H7 (cell line): ENCODE data around the gene SPRY4. TPM values are rescaled to one million over a fixed set of nuclear protein-coding genes. Genes with fewer than 3 reads are reported as not detected.
"Not testable (repeated sequence)": the region's sequence is repeated elsewhere in the genome, so short reads cannot be mapped to it uniquely, and the experiment has no call there.

Experiments used
- DNase-seq: peaks from one replicate; pipeline ENCODE4 v3.0.0; 2012
- H3K27me3 ChIP-seq: 2 replicates; pipeline ENCODE4 v1.6.0; 2011; ENCODE audit warnings: mild to moderate bottlenecking, low read length; ENCODE audit not compliant: control insufficient read depth, insufficient read depth
- H3K36me3 ChIP-seq: replicated peaks from 2 replicates; pipeline ENCODE4 v1.5.1; 2011; ENCODE audit warnings: low read length; ENCODE audit not compliant: control insufficient read depth, insufficient read depth
- H3K4me3 ChIP-seq: 2 replicates; pipeline ENCODE4 v1.5.1; 2011; ENCODE audit warnings: low read depth, mild to moderate bottlenecking, control low read depth, low read length, moderate library complexity; ENCODE audit not compliant: insufficient read depth
- total RNA-seq: library from RNA; depleted of rRNA; stranded (reverse); fragments of >200 nt; shearing (Covaris generic); gene quantifications from 2 replicates; pipeline ENCODE4 v1.2.3, GENCODE V29; 2014

SPRY4 gene
- total RNA-seq, 1 experiment from 2014 or later: 71.7 TPM

DNA sequence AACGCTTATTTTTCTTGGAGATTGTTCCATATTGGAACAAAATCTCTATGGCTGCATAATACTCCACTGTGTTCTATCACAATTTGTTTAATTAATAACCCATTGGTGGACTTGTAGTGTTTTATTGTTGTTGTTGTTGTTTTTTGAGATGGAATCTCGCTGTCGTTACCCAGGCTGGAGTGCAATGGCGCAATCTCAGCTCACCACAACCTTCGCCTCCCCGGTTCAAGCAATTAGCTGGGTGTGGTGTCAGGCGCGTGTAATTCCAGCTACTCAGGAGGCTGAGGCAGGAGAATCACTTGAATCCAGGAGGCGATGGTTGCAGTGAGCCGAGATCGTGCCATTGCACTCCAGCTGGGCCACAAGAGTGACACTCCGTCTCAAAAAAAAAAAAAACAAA is 38.7 kb downstream of the SPRY4 start:
- Histone ChIP-seq H3K4me3 (no peak overlapping the region), H3K36me3 (peaks cover 2% of the 10 kb centered on the region; the same call in 1 of the 2 replicates), H3K27me3 (no peaks in the 10 kb centered on the region)
- no peak for DNase-seq

DNA sequence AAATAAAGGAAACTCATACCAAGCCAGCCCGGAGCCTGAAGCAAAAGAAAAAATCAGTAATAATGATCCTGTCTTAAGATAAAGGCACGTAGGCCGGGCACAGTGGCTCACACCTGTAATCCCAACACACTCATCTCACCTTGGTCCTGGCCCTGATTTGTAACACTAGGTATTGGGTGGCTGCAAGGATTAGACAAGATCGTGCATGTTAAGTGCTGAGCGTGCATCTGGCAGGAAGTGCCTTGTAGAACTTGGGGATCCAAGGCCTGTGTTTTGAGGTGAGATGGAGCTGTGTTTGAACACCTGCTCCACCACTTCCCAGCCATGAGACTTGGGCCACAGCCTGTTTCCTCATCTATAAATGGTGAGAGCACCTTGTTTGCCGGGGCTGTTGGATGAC is 41.5 kb downstream of the SPRY4 start:
- H3K27me3 ChIP-seq: no peaks in the 10 kb centered on the region
- no peak overlapping the region for H3K4me3 ChIP-seq
- no peak for DNase-seq
- H3K36me3 ChIP-seq: no peaks in the 10 kb centered on the region

GRCh38 chr5:142281966-142282365 is 42.9 kb downstream of the SPRY4 start:
- Histone ChIP-seq H3K27me3 (no peaks in the 10 kb centered on the region), H3K4me3 (no peak overlapping the region), H3K36me3 (no peaks in the 10 kb centered on the region)
- no peak for DNase-seq

DNA sequence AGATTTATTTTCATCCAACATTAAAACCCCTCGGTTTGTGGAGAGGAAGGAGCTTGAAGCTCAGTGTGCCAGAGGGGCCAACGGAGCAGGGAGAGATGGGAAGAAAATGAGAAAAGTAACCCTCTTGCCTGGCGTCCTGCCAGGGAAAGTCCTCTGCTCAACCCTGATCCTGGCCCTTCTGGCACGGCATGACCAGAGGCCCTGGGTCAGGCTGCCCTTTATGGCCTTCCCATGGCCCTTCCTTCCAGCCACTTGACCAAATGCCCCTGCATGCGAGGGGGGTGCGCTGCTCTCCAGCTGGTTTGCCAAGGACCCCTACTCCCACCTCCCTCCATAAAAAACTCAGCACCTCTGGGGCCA is 43.8 kb downstream of the SPRY4 start:
- Histone ChIP-seq H3K27me3 (no peaks in the 10 kb centered on the region), H3K36me3 (no peaks in the 10 kb centered on the region)
- DNase-seq: no peak

DNA sequence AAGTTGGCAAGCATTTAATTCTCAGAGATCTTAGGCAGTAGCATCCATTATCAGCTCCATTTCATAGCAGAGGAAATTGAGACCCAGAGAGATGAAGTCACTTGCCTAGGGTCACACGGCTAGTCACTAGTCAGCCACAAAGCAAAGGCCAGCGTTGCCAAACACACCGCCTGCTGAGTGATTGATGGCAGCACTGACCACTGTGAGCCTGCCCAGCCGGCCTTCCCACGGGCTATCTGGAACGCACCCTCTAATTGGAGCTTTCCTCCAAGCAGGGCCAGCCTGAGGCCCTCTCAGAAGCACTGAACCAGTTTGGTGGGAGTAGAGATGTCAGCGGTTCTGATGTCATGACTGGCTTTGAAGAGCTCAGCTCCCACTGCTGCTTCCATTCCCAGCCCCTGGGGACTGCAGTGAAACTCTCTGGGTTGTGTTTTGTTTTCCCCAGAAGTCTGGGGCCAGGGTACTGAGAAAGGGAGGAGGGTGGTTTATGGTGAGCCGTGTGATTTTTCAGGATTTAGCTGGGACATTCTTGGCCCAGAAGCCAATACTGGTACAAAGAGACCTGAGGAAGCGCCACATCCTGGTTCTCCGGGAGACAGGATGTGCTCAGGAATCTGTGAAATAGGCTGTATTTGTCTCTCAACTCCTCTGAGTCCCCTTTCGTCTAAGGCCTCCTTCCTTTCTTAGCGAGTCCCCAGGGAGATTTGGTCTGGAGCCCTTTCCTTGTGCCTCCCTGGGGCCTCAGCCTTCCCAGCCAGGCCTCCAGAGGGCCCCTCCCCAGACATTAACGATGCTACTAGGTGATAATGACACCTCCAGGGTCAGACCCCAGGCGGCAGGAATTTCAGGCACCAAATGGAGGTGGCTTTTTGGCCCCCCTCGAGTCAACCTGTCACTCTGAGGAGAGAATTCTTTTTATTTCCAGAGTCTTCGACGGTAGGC is 44.5 kb downstream of the SPRY4 start:
- DNase-seq: peak; percentile 82
- H3K36me3 ChIP-seq: no peaks in the 10 kb centered on the region
- no peak overlapping the region for H3K4me3 ChIP-seq
- no peaks in the 10 kb centered on the region for H3K27me3 ChIP-seq

More for the DNA sequence above, 43.8 kb downstream of the SPRY4 start:
- no peak overlapping the region for H3K4me3 ChIP-seq

DNA sequence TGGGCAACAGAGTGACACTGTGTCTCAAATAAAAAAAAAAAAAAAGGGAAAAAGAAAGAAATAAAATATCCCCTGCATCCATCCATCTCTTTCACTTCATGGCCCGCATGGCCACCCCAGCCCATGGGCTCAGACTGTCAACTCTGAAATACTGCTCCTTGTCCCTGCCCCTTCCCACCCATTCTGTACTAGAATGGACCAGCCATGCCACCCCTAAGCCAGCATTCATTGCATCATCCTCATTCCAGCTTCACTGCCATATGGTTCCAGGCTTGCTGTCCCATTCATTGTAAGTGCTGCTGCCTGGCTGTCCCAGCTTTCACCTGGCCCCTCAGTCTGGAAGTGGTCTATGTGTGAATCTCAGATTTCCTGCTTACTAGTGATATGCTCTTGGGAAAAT is 46.2 kb downstream of the SPRY4 start:
- DNase-seq: no peak
- Histone ChIP-seq H3K4me3 (no peak overlapping the region), H3K27me3 (no peaks in the 10 kb centered on the region)

GRCh38 chr5:142277796-142278195 is 47.0 kb downstream of the SPRY4 start:
- H3K36me3 ChIP-seq: no peaks in the 10 kb centered on the region
- no peaks in the 10 kb centered on the region for H3K27me3 ChIP-seq
- H3K4me3 ChIP-seq: no peak overlapping the region
- no peak for DNase-seq

More for the DNA sequence above, 46.2 kb downstream of the SPRY4 start:
- H3K36me3 ChIP-seq: no peaks in the 10 kb centered on the region

GRCh38 chr5:142276517-142276916 is 48.3 kb downstream of the SPRY4 start:
- Histone ChIP-seq H3K4me3 (no peak overlapping the region), H3K27me3 (no peaks in the 10 kb centered on the region), H3K36me3 (no peaks in the 10 kb centered on the region)
- no peak for DNase-seq

GRCh38 chr5:142275496-142275895 is 49.3 kb downstream of the SPRY4 start:
- no peak for DNase-seq
- Histone ChIP-seq H3K36me3 (no peaks in the 10 kb centered on the region), H3K27me3 (no peaks in the 10 kb centered on the region), H3K4me3 (no peak overlapping the region)

DNA sequence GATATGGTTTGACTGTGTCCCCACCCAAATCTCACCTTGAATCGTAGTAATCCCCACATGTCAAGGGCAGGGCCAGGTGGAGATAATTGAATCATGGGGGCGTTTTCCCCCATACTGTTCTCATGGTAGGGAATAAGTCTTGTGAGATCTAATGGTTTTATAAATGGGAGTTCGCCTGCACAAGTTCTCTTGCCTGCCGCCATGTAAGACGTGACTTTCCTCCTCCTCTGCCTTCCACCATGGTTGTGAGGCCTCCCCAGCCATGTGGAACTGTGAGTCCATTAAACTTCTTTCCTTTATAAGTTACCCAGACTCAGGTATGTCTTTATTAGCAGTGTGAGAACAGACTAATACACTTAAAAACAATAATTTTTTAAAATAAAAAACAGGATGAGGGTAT is 52.2 kb downstream of the SPRY4 start:
- H3K4me3 ChIP-seq, DNase-seq, H3K36me3 ChIP-seq, H3K27me3 ChIP-seq: not testable (repeated sequence)

- not testable (repeated sequence) for H3K4me3 ChIP-seq, H3K36me3 ChIP-seq, DNase-seq, H3K27me3 ChIP-seq
Observed at GRCh38 chr5:142264084-142264483, 60.7 kb downstream of the SPRY4 start.

- DNase-seq: no peak
- H3K4me3 ChIP-seq: no peak overlapping the region
- no peaks in the 10 kb centered on the region for H3K27me3 ChIP-seq
- H3K36me3 ChIP-seq: no peaks in the 10 kb centered on the region
Observed at GRCh38 chr5:142263346-142263745, 61.5 kb downstream of the SPRY4 start.

GRCh38 chr5:142262683-142263082 is 62.1 kb downstream of the SPRY4 start:
- Histone ChIP-seq H3K4me3 (no peak overlapping the region), H3K36me3 (no peaks in the 10 kb centered on the region), H3K27me3 (no peaks in the 10 kb centered on the region)
- no peak for DNase-seq
